Thymus (tissue), 11 donors: ENCODE results near the gene RUFY4. TPM values are rescaled to one million over a fixed set of nuclear protein-coding genes. Genes with fewer than 3 reads are reported as not detected.

ENCODE experiments used
- DNase-seq, 9 donors: peaks; one replicate each; pipeline ENCODE4 v3.0.0-alpha.2; 2013; ENCODE audit warnings: low spot score in 9 of 9, low read depth in 6 of 9, missing footprints in 1 of 9
- H3K27ac ChIP-seq, 2 donors: one replicate each; pipeline ENCODE4 v1.5.1; 2013; ENCODE audit warnings: control low read depth in 1 of 2, low read depth in 1 of 2, low read length in 1 of 2, mild to moderate bottlenecking in 1 of 2, moderate library complexity in 1 of 2
- H3K27me3 ChIP-seq, 2 donors: one replicate each; pipeline ENCODE4 v1.5.1; 2013; ENCODE audit warnings: low read length in 1 of 2; ENCODE audit not compliant: control insufficient read depth in 2 of 2, insufficient read depth in 1 of 2
- H3K36me3 ChIP-seq, 2 donors: one replicate each; pipeline ENCODE4 v1.5.1; 2013; ENCODE audit warnings: low read length in 1 of 2, mild to moderate bottlenecking in 1 of 2, moderate library complexity in 1 of 2; ENCODE audit not compliant: control insufficient read depth in 2 of 2, insufficient read depth in 2 of 2
- H3K4me1 ChIP-seq, 2 donors: one replicate each; pipeline ENCODE4 v1.5.1; 2013; ENCODE audit warnings: low read length in 2 of 2; ENCODE audit not compliant: control insufficient read depth in 2 of 2, insufficient read depth in 2 of 2
- H3K4me3 ChIP-seq, 2 donors: one replicate each; pipeline ENCODE4 v1.5.1; 2013; ENCODE audit warnings: low read length in 2 of 2, control low read depth in 1 of 2, mild to moderate bottlenecking in 1 of 2
- H3K9me3 ChIP-seq, 2 donors: one replicate each; pipeline ENCODE4 v1.5.1; 2013; ENCODE audit warnings: low read length in 1 of 2, mild to moderate bottlenecking in 1 of 2; ENCODE audit not compliant: control insufficient read depth in 2 of 2, insufficient read depth in 1 of 2
- WGBS: extraction: QIAGEN DNeasy Blood & Tissue Kit; methylation state at CpG from one replicate; pipeline ENCODE4 v1.1.7; 2013; 5-methylcytosine and 5-hydroxymethylcytosine counted together
- polyA plus RNA-seq: library from polyadenylated mRNA; stranded (reverse); fragments of 200-250 nt; gene quantifications from one replicate; pipeline ENCODE4 v1.2.3, GENCODE V29; 2013
- total RNA-seq: library from RNA; stranded (reverse); fragments of 120-200 nt; gene quantifications from one replicate; pipeline ENCODE4 v1.2.4, GENCODE V29; 2013
- donor health status: healthy.

Gene RUFY4
- total and polyA plus RNA-seq, 2 donors, result 2.6 to 5.4 TPM

DNA sequence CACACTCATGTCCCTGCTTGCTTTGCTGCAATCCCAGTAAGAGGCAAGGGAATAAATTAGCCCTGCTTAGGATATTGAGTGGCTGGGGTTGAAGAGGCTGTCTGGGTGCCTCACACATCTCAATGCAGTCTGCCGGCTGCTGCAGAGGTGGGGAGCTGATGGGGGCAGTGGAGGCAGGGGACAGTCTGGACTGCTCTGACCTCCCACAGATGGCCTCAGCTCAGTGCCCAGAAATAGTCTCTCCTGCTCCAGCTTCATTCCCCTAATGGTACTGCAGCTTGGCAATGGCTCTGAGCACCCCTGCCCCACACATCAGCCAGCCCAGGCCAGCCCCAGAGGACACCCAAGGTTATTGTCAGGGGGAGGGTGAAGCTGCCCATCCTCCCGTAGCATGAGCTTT lies 44.7 kb upstream of the RUFY4 start:
- DNase-seq, result no peak

DNA sequence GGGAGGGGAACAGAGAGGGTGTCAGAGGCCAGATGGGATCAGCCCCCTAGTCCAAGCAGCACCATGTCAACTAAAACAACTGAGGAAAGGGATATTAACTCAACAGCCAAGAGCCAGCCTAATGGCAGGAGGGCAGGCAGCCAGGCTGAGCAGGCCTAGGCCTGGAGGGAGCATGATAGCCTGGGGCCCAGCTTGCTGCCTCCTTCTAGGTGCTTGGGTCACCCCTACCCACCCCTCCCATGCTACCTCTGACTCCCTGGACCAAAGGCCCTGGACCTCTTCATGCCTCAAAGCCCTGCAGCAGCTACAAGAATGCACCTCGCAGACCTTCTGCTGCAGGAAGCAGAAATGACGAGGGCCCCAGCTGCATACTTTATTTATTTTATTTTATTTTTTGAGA lies 44.2 kb upstream of the RUFY4 start:
- Histone ChIP-seq H3K4me1 (no peaks in the 10 kb centered on the region), H3K36me3 (no peaks in the 10 kb centered on the region), H3K27me3 (no peaks in the 10 kb centered on the region), H3K4me3 (no peak overlapping the region), H3K9me3 (no peaks in the 10 kb centered on the region), H3K27ac (no peak overlapping the region)
- 97% methylated on average over 2 of the region's 2 CpGs for WGBS
- DNase-seq, result no peak

More for the DNA sequence above, 44.7 kb upstream of the RUFY4 start:
- no peaks in the 10 kb centered on the region for H3K36me3 ChIP-seq
- H3K4me3 ChIP-seq, result no peak overlapping the region
- no peak overlapping the region for H3K27ac ChIP-seq
- 95% methylated on average over 2 of the region's 2 CpGs for WGBS
- no peaks in the 10 kb centered on the region for H3K4me1 ChIP-seq
- no peaks in the 10 kb centered on the region for H3K9me3 ChIP-seq
- no peaks in the 10 kb centered on the region for H3K27me3 ChIP-seq

DNA sequence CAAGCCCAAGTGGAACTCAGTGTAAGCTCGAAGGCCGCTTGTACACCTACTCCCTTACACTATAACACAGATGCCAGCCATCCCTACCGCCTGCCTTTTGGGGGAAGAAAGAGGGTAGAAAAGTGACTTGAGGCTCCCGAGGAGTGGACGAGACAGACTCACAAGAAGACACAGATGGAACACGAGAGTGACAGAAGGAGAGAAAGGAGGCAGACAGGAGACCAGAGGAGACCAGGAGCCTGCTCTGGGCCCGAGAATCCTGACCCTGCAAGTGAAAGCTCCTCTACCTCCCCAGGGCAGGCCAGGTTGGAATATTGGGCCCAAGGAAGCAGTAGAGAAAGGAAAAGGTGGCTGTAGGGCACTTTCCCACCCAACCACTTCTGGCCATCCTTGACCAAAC lies 42.8 kb upstream of the RUFY4 start:
- no peaks in the 10 kb centered on the region for H3K27me3 ChIP-seq
- no peak overlapping the region for H3K4me3 ChIP-seq
- no peaks in the 10 kb centered on the region for H3K4me1 ChIP-seq
- WGBS, result 96% methylated on average over 7 of the region's 7 CpGs
- no peaks in the 10 kb centered on the region for H3K36me3 ChIP-seq
- H3K27ac ChIP-seq, result no peak overlapping the region
- no peaks in the 10 kb centered on the region for H3K9me3 ChIP-seq
- no peak for DNase-seq

DNA sequence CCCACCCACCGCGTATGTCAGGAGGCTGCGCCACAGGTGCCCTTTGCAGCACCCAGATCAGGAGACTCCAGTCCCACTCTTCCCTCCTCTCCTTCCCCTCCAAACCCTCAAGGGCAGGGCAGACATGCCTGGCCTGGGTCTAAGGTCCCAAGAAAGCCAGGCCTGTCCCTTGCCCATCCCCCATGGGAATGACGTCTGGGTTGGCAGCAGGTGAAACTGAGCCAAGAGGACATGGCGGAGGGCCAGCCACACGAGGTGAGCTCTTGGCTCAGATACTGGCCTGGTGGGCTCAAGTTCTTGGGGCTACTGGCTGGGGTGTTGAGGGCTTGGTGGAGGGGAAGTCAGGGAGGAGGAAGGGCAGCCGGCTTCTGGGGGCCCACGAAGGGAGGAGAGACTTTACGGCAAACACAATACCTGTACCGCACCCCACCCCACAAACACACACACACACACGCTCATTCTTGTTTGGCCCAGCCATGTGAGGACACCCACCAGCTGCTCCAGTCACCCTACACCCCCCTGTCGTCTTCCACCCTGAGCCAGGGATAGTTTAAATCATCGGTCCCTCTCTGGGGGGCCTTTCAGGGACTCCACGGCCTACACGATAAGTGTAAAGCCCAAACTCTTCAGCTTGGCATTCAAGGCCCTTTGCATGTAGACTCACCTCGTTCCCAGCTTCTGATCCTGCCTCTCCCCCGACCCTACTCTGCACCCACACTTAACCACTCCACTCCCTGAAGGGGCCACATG lies 42.2 kb upstream of the RUFY4 start:
- Histone ChIP-seq H3K36me3 (no peaks in the 10 kb centered on the region), H3K4me1 (no peaks in the 10 kb centered on the region), H3K9me3 (no peaks in the 10 kb centered on the region), H3K27me3 (peaks cover 0 to 2% of the 10 kb centered on the region in 2 donors), H3K27ac (no peak overlapping the region), H3K4me3 (no peak overlapping the region)
- 88% methylated on average over 17 of the region's 17 CpGs for WGBS
- no peak for DNase-seq

DNA sequence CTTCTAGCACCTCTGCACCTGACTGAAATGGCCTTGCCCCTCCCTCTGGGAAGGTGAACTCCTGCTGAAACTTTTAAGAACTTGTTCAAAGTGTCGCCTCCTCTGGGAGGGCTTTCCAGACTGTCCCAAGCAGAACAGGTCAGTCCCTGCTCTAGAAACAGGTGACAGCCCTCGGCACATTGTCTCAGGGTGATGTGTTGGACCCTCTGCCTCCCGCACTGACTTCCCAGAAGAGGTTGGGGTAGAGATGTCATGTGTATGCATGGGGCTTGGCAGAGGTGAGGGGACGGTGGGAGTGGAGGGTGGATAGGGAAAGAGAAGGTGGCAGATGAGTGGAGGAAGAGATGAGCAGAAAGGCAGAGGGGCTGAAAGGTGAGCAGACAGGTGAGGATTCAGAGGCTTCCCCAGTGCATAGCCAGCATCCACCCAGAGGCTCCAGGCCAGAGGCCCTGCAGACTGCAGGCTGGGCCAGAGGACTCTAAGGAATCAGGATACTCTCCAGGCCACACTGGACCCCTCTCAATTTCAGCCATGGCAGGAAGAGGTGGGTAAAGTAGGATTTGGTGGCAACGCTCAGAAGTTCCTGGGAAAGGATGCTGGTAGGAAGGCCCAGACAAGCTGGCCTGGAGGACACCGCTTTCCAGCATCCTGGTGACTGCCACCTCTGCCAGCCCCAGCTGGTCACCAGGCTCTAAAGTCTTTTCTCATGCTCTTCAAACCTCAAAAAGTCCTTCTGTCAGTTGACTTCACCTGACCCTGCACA lies 41.4 kb upstream of the RUFY4 start:
- WGBS, result 98% methylated on average over 6 of the region's 6 CpGs
- no peak overlapping the region for H3K27ac ChIP-seq
- no peak for DNase-seq
- no peaks in the 10 kb centered on the region for H3K9me3 ChIP-seq
- H3K4me3 ChIP-seq, result no peak overlapping the region
- H3K4me1 ChIP-seq, result no peaks in the 10 kb centered on the region
- peaks cover 0 to 9% of the 10 kb centered on the region in 2 donors for H3K27me3 ChIP-seq
- H3K36me3 ChIP-seq, result no peaks in the 10 kb centered on the region

DNA sequence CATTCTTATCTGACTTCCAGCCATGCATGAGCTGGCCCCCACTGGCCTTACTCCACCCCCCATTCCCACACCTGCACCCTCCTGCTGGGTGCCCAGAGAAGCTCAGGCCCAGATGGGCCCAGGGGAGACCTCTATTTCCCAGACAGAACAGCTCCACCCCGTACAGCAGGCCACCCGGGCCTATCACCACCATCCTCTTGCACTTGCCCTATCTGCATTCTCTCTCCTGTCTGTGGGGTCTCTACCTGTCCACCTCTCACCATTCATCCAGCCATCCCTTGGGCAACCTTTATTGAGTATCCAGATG lies 40.9 kb upstream of the RUFY4 start:
- H3K27me3 ChIP-seq, result peaks cover 0 to 15% of the 10 kb centered on the region in 2 donors
- DNase-seq, result no peak
- H3K36me3 ChIP-seq, result no peaks in the 10 kb centered on the region
- no peak overlapping the region for H3K27ac ChIP-seq
- no peaks in the 10 kb centered on the region for H3K4me1 ChIP-seq
- WGBS, result 90% methylated on average over 2 of the region's 2 CpGs
- H3K4me3 ChIP-seq, result no peak overlapping the region
- no peaks in the 10 kb centered on the region for H3K9me3 ChIP-seq

DNA sequence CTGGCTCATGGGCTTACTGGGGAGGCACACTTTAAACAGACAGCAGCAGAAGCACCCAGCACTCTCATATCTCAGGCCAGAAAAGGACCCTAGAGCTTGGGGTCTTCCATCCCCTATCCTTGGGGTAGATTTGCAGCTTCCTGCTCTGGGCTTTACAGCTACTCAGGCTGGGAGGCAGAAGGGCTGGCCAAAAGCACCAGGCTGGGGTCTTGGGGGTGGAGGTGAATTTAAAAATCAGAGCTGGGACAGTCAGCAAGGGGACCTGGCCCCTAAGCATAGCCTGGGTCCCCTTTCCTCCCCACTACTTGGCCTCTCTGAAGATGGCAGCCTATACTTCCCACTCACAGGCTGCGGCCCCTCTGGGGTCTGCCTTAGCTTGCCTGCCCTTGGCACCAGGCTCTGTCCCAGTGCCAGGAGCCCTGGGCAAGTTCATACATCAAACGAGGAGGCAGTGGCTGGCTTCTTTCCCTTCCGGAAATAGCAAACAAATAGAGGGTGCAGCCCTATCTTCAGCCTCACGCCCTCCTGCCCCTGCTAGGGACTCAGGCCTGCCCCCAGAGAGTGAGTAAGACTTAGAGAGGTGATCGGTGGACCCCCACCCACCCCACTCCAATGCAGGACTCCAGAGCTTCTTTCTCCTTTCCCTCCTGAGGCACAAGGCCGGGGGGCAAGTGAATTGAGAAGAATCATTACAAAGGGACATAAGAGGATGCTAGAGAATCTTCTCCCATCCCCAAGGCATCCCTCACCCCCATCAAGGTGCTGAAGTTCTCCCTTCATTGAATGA lies 40.3 kb upstream of the RUFY4 start:
- H3K27me3 ChIP-seq, result peaks cover 1 to 21% of the 10 kb centered on the region in 2 donors
- H3K4me1 ChIP-seq, result no peaks in the 10 kb centered on the region
- no peak for DNase-seq
- WGBS, result 87% methylated on average over 6 of the region's 6 CpGs
- no peaks in the 10 kb centered on the region for H3K36me3 ChIP-seq
- no peak overlapping the region for H3K4me3 ChIP-seq
- no peak overlapping the region for H3K27ac ChIP-seq
- H3K9me3 ChIP-seq, result peaks cover 0 to 3% of the 10 kb centered on the region in 2 donors

DNA sequence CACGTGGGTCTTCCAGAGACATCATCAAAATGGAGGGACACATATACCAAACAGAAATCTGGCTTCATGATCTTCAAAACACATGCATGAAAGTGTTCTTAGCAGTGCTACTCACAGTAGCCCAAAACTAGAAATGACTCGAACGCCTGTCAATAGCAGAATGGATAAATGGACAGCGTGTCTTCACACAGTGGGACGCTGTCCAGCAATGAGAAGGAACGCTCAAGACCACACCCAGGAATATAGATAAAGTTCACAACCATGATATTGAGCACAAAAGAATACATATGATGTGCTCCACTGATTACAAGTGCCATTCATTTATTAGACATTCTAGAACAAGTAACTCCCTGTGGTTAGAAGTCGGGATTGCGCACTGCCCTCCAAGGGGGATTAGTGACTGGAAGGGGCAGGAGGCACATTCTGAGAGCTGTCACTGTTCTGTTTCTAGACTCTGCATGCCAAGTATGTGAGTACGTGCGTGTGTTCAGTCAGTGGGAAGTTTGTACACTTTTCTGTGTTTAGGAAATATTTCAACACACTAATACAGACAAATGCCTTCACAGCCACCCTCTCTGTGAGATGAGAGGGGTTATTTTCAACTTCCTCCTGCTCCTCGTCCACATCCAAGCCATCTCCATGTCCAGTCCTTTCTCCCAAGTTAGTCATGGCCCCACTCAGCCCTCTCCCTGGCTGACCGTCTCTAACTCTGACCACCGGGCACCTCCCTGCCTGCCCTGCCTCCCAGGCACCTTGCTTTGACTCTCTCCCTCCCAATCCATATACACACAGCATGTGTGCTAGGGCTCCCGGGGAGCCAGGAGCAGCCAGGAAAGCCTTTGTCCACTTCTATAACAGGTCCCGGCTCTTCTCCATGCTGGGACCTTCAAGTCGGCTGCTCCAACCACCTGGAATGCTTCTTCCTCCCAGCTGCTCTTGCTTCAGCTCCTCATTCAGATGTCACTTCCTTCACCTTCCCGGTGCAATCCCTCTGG lies 39.4 kb upstream of the RUFY4 start:
- H3K27ac ChIP-seq, result no peak overlapping the region
- peaks cover 0 to 3% of the 10 kb centered on the region in 2 donors for H3K9me3 ChIP-seq
- peaks cover 6 to 30% of the 10 kb centered on the region in 2 donors for H3K27me3 ChIP-seq
- no peak for DNase-seq
- 95% methylated on average over 17 of the region's 17 CpGs for WGBS
- peaks cover 0 to 8% of the 10 kb centered on the region in 2 donors for H3K4me1 ChIP-seq
- H3K36me3 ChIP-seq, result no peaks in the 10 kb centered on the region
- H3K4me3 ChIP-seq, result no peak overlapping the region
